CD4-positive, alpha-beta T cell treated with Interleukin-10 for 1 hour (primary cell): ENCODE data around the gene MAP3K5.

Experiments
- DNase-seq: peaks from one replicate; pipeline ENCODE4 v3.0.0-alpha.2; 2020

Gene MAP3K5

DNA sequence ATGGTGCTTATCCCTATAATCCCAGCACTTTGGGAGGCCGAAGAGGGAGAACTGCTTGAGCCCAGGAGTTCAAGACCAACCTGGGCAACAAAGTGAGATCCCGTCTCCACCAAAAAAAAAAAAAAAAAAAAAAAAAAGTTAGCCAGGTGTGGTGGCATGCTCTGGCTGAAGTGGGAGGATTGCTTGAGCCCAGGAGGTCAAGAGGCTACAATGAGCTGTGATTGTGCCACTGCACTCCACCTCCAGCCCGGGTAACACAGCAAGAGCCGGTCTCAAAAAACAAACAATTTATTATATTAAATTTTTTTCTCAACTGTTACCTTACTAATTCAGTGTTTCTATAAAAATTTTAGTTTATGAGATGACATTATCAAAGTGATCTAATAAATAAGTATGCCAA lies 156.7 kb downstream of the MAP3K5 start:
- DNase-seq: no peak

DNA sequence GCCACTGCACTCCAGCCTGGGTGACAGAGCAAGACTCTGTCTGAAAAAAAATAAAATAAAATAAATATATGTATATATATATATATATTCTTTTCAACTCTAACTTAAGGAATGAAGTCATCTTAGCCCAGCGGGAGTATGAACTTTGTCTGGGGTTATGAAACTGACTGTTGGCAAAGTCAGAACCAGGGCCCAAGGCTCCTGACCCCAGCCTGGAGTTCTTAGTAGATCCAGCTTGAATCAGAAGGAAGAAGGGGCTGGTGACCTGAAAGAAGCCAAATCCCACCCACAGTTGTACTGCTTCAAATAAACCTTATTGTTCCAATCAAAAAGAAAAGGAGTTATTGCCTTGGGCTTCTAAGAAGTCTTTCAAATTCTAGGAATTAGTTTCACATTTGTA lies 158.9 kb downstream of the MAP3K5 start:
- DNase-seq: no peak

DNA sequence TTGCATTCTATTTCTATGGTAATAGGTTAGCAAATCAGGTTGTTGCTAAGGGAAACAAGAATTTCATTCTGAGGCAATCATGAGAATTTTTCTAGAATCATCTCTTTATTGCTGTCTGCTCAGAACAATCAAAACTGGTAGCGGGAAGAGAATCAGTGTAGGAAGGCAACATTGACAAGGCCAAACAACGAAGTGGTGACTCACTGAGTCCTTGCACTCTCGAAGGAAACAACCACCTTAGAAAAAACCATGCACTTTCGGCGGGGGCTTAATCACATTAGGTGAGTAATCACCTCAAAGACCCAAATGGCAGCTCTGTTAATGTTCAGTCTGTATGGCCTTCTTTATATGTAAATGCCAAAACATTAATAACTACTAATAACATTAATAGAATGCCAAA lies 163.3 kb downstream of the MAP3K5 start:
- no peak for DNase-seq

DNA sequence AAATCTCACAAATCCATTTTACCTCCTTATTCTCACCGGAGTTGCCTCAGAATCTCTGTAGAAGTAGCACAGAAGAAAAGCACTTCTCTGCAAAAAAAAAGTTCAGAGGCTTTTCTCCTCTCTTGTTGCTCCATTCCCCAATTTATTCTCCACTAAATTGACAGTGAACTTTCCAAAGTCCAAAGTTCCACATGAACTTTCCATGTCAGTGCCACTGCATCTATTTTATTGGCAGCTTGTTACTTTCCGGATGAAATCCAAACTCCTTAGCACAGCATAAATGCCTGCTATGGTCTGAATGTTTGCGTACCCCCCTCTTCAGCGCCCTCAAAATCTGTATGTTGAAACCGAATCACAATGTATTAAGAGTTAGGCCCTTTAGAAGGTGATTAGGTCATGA lies 165.1 kb downstream of the MAP3K5 start:
- no peak for DNase-seq

GRCh38 chr6:136625293-136625692 lies 167.0 kb downstream of the MAP3K5 start:
- no peak for DNase-seq

GRCh38 chr6:136624347-136624746 lies 167.9 kb downstream of the MAP3K5 start:
- no peak for DNase-seq

DNA sequence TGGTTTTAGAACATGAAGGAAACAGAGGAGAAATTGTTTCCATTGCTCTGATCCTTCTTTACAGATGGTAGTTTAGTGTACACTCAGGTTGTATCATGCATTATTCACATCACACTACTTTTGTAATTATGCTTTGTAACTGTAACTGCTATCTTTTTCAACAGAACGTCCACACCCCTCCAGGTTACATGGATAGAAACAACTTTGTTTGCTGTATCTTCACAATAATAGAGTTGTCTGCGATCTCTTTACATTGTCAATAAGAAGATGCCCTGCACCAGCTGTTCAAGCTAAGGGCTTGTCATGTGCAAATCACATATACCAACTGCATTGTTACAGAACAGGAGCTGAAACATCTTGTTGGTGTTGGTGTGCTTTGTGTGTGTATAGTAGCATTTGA lies 174.2 kb downstream of the MAP3K5 start:
- no peak for DNase-seq

DNA sequence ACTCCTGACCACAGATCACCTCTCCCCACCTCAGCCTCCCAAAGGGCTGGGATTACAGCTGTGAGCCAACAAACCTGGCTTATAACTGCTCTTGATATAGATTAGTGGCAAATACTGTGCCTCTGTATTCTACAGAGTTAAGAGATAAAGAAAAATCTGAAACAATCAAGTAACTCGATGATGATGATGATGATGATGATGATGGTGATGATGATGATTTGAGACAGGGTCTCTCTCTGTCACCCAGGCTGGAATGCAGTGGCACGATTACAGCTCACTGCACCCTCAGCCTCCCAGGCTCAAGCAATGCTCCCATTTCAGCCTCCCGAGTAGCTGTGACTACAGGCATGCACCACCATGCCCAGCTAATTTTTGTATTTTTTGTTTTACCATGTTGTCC lies 175.8 kb downstream of the MAP3K5 start:
- DNase-seq: no peak

DNA sequence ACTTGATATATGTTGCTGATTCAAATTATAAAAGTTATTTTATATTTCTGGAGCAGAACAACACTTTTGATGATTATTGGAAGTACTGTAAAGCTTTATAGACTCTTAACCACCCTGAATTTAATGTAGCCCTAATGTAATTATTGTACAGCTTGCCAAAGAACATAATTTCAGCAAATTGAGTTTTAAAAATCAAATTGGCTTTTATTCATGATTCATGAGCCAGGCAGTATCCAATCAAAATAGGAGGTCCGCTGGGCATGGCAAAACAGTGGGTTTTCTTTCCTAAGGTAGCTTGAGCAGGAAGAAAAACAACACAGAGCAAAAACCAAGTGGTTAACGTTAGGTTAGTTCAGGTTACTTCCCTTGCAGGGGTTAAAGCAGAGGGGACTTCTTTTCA lies 177.3 kb downstream of the MAP3K5 start:
- no peak for DNase-seq

- DNase-seq: no peak
These were observed 177.9 kb downstream of the MAP3K5 start for GRCh38 chr6:136614350-136614749.

DNA sequence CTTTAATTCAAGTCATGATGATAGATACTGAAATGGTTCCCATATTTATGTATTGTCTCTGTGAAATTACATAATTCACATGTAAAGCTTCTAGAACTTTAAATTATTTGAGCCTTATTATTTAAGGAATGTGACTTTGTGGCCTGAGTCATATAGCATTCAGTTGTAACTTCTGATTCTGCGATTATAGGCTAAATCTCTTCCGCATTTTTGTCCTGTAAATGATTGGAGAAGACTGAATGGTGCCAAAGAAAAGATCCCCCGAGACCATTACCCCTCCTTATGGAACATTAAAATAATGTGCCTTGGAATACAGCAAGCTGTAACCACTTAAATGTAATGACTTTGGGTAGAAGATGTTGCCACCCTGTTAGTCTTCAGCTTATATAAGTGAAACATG lies 178.8 kb downstream of the MAP3K5 start:
- DNase-seq: no peak

DNA sequence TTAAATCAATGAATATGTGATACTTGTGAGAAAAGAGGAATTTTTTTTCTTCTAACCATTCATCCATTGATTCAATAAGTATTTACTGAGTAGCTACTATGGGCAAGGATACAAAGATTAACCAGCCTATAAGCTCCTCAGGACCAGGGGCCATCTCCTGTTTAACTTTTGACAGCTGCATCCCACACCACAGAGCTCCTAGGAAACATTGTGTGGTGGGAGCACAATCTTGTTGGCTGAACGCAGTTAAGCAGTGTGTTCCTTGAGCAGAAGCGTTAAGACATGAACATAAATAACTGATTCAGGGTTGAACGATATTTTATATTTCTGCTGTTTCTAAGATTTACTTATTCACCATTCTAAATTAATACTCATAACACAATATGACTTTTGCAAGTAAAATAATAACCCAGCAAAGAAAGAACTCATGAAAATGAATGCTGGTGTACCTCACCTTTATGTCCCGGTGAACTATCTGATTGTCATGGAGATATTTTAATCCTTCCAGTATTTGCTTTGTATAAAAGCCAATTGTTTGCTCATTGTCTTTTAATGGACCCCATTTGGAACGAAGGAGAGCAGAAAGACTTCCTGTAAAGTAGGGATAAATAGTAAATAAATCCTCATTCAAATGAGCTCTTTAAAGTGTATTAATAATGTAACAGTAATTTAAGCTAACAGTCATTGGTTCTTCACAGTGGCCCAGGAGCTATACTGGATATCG lies 179.4 kb downstream of the MAP3K5 start:
- DNase-seq: no peak

GRCh38 chr6:136611746-136612145 lies 180.5 kb downstream of the MAP3K5 start:
- DNase-seq: no peak

DNA sequence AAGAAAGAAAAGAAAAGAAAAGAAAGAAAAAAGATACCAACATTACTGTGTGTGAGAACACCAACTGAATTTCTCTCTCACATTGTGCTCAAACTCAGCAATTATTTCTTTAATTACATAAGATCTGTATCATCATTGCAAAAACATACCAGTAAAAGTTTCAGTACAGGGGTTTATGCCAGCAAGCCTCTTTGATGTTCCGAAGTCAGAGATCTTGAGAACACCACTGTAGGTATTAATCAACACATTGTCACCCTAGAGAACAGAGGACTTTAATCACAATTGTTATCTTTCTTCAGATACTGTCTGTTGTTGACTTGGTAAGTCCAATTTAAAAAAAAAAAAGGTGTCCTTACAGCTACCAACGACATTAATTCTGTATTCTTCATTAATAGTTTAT lies 181.1 kb downstream of the MAP3K5 start:
- DNase-seq: no peak

- DNase-seq: no peak
These were observed 182.2 kb downstream of the MAP3K5 start for GRCh38 chr6:136609873-136610706.

- DNase-seq: no peak
These were observed 183.3 kb downstream of the MAP3K5 start for GRCh38 chr6:136608991-136609390.

DNA sequence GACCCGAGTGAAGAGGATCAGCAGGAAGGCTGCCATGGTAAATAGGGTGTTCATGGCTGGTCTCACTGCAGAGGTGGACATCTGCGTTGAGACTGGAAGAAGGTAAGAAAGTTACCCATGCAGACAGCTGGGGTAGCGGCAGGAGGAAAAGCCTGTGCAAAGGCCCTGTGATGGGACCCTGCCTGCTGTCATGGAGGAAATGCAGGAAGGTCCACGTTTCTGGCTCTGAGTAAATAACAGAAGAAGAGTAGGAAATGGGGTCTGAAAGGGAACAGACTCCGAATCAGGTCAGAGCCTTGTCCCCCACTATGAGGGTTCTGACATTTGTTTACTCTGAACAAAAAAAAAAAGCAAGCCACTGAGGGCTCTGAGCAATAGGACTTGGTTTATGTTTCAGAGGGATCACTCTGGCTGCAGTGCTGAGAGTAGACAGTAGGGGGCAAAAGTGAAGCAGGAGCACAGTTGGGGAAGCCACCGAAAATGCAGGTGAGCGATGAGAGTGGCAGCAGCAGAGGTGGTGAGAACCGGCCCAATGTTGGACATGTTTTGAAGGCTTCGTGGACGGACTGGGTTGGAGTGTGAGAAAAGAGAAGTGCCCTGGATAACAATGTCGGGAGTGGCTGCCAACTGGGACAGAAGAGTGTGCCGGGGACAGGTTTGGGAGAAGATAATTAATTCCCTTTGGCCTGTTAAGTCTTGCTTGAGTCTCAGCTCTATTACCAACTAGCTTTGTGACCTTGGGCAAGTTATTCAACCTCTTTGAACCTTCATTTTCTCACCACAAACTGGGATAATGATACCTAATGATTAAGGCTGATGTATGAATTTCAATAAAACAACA lies 184.1 kb downstream of the MAP3K5 start:
- peak; percentile 84 for DNase-seq

DNA sequence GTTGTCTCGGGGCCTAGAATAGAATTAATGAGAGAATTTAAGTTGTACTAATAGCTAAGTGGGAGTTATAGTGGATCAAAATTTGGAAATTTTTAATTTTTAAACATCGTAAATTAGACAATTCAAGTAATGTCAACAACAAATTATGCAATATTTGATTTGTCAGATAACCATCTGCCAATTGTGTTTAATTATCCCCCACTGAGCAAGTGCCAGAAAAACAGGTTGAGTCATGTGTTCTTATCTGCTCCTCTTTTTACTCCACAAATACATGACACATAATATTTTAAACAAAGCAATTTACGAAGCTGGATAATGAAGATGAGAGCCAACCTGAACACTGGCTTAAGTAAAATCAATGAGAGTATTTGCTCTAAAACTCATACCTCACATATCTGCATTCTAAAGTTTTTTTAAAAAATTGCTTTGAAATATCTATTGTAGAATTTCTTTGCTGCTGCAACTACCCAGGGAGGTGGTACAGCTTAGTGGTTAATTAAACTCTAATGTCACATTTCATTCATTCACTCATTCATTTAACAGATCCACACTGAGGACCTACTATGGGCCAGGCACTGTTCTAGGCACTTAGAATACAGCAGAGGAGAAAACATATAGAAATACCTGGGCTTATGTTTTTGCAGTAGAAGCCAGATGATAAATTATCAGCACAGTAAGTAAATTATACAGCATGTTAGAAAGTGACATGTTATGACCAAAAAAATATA lies 184.9 kb downstream of the MAP3K5 start:
- no peak for DNase-seq

DNA sequence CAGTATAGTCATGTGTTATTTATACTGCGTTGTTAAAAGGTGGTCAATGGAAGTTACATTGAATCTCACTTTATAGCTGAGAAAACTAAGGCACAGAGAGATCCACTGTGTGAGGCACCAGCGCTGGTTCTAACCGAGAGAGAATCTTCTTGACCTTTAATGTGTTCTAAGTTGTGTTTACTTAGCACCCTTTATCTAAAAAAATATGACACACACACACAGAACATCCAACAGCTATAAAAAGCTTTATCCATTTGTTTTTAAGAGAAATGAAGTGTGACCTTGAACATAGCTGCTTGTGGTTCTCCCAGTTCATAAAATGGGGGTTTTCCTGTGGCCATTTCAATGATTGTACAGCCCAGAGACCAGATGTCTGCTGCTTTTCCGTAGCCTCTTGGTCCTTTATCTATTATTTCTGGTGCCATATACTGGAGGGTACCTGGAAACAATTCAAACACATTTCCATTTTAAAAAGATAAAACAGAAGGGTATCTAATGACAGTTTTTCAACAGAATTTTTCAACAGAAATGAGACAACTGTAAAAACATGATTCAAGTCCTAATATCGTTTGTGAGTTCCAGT lies 187.3 kb downstream of the MAP3K5 start:
- DNase-seq: no peak

DNA sequence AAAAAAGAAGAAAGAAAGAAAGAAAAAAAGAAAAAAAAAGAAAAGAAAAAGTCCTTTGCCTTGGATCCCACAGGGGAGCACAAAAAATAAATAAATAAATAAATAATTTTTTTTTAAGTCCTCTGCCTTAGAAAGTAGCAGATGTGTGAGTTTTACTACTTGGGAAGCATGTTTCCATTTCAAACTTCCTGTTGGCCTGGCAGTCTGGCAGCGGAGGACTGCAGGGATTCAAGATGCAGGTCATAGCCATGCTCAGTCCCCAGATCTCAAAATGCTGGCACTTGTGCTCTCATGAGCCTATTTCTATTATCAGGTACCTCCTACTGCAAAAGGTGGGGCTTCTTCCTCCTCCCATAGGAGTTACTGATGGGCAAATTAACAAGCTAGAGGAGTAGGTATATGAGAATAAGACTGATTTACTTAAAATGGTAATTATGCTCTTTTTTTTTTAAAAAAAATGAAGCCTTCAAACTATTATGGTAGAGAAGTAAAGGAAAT lies 187.9 kb downstream of the MAP3K5 start:
- DNase-seq: no peak

DNA sequence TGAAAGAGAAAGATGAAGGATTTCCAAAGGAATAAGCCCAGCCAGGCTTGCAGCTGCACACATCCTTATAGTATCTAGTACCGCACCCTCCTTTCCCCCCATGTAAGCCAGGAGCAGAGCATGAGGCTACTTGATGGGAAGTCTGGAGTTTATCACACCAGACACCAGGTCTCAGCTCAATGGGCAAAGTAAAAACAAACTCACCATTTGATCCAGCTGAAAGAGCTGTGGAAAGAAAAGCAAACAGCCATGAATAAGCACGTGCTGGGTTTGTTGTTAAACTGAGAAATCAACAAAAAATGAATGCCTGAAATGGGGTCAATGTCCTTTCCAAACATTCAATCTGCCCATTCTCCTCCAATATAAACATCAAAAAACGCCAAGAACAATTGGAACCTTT lies 191.5 kb downstream of the MAP3K5 start:
- DNase-seq: no peak

DNA sequence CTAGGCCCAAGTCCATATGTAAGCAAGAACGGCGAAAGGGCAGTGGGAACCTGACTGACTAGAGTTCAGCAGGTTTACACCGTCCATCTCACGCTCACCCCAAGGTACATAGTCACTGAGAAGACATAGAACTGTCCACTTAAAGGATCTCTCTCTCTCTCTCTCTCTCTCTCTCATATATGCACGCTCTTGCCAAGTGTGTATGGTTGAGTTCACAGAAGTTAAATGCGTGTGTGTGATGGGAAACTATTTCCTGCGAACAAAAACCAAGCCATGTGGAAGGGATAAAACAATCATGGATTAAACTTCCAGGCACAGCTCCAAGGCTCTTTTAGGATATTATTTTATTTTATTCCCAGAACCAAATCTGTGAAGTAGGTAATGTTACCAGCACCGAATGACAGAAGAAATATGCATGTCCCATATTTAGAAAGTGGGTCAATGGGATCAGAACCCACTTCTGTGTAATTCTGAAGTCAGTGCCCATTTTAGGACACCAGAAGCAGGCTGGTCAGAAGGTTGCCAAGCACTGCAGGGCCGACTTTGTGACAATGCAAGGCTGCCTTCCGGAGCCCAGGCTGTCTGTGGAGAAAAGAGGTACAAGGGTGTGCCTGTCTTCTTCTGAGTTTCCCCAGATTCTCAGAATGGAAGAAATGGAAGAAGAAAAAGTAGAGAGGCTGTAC lies 192.8 kb downstream of the MAP3K5 start:
- DNase-seq: no peak
